ENCODE measurements around the gene WDR76.

Gene WDR76

DNA sequence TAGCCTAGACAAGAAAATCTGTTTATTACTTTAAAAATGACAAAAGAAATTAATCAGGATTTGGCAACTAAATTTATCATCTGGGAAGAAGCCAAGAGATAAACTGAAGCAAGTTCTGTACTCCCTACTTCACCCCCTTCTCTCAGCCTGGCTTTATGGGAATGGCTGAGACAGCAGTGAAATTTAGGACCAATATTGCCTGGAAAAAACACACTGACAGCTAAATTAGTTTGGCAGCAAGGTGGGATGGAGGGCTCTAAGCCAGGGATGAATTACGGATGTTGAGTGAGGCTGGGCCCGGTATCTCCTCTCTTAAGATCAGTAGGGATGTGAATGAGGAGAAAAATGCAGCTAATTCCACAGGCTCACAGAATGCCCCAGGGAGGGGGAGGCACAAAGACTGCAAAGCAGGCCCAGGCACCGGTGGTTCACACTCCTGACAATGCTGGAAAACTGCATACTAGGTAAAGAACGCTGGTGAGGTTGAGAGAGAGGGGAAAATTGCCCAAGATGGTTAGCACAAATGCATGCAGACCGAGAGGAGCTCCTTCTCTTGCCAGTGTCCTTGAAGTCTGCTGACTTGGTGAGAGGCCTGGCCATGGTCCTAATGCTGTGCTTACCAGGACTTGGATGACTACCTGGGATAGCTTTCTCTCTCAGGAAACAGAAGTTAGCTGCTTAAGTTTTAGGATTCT is 89.0 kb downstream of the WDR76 start:
- DNase-seq, result no peak

DNA sequence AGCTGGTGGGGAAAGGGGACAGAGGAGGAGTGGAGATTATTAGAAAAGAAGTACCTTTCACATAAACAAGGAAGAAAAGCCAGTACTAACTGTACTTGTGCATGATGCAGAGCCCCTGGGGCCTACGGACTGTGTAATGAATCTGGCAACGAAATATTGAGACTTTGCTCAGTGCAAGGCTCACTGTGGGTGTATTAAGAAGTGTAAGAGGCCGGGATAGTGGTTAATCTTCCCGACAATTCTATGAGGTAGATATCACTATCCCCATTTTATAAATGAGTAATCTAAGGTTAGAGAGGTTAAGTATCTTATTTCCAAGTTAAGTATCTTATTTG is 89.5 kb downstream of the WDR76 start:
- DNase-seq, result no peak
